Immature natural killer cell (primary cell): ENCODE data around the gene LRP1B. TPM values are rescaled to one million over a fixed set of nuclear protein-coding genes. Genes with fewer than 3 reads are reported as not detected.
A peak's percentile ranks its signal among the peaks of the same experiment; 100 is the strongest.

Experiments used
- DNase-seq, 3 donors: peaks; one replicate each; pipeline ENCODE4 v3.0.0; 2022; ENCODE audit warnings: mixed read lengths in 1 of 3
- H3K27ac Mint-ChIP-seq, 6 donors: one replicate each; pipeline ENCODE4 v1.8.0; 2020; ENCODE audit warnings: mixed read lengths in 6 of 6, mild to moderate bottlenecking in 5 of 6, inconsistent platforms in 4 of 6, moderate library complexity in 3 of 6
- H3K27me3 Mint-ChIP-seq, 3 donors: one replicate each; pipeline ENCODE4 v1.8.0; 2020 to 2021; ENCODE audit warnings: low read depth in 3 of 3, mild to moderate bottlenecking in 3 of 3, mixed read lengths in 3 of 3, moderate library complexity in 3 of 3, inconsistent platforms in 1 of 3
- H3K36me3 Mint-ChIP-seq, 3 donors: one replicate each; pipeline ENCODE4 v1.8.0; 2020; ENCODE audit warnings: mixed read lengths in 3 of 3, inconsistent platforms in 2 of 3, mild to moderate bottlenecking in 2 of 3
- H3K4me1 Mint-ChIP-seq, 2 donors: one replicate each; pipeline ENCODE4 v1.8.0; 2020; ENCODE audit warnings: inconsistent platforms in 2 of 2, mild to moderate bottlenecking in 2 of 2, mixed read lengths in 2 of 2, moderate library complexity in 1 of 2
- H3K4me3 Mint-ChIP-seq, 5 donors: one replicate each; pipeline ENCODE4 v1.8.0; 2020; ENCODE audit warnings: mild to moderate bottlenecking in 5 of 5, mixed read lengths in 5 of 5, inconsistent platforms in 3 of 5, moderate library complexity in 3 of 5
- H3K9me3 Mint-ChIP-seq, 6 donors: one replicate each; pipeline ENCODE4 v1.8.0; 2020; ENCODE audit warnings: mild to moderate bottlenecking in 6 of 6, mixed read lengths in 6 of 6, inconsistent platforms in 4 of 6, moderate library complexity in 3 of 6
- polyA plus RNA-seq, 3 donors: library from polyadenylated mRNA; unstranded; fragments of 300-500 nt; fragmentation: Illumina TruSeq; gene quantifications; one replicate each; pipeline ENCODE4 v1.2.3, GENCODE V29; 2021

Gene LRP1B
- polyA plus RNA-seq, 3 donors from 2014 or later = not detected

- H3K27me3 Mint-ChIP-seq = peaks cover 1 to 2% (median 2%) of the 10 kb centered on the region in 3 donors
Observed at GRCh38 chr2:142136571-142136970, 5.8 kb upstream of the LRP1B start.

GRCh38 chr2:142134911-142135310, 4.1 kb upstream of the LRP1B start:
- H3K27me3 Mint-ChIP-seq = peaks cover 2 to 6% (median 2%) of the 10 kb centered on the region in 3 donors

More at GRCh38 chr2:142136571-142136970, 5.8 kb upstream of the LRP1B start:
- DNase-seq = no peak
- Mint-ChIP-seq H3K4me1 (no peaks in the 10 kb centered on the region), H3K27ac (no peak overlapping the region), H3K36me3 (no peaks in the 10 kb centered on the region), H3K4me3 (no peak overlapping the region), H3K9me3 (peaks cover 2 to 15% (median 6%) of the 10 kb centered on the region in 6 donors)

GRCh38 chr2:142130111-142131009, 456 bp downstream of the LRP1B start:
- no peak overlapping the region for H3K27ac Mint-ChIP-seq
- H3K27me3 Mint-ChIP-seq = peaks cover 3 to 11% (median 4%) of the 10 kb centered on the region in 3 donors
- H3K4me3 Mint-ChIP-seq = peak overlapping the region in 3 of 5 donors; percentile 27 to 52 (median 50)
- no peaks in the 10 kb centered on the region for H3K36me3 Mint-ChIP-seq
- peaks cover 0 to 7% of the 10 kb centered on the region in 2 donors for H3K4me1 Mint-ChIP-seq
- peaks cover 8 to 24% (median 17%) of the 10 kb centered on the region in 6 donors for H3K9me3 Mint-ChIP-seq
- no peak for DNase-seq

More at GRCh38 chr2:142134911-142135310, 4.1 kb upstream of the LRP1B start:
- Mint-ChIP-seq H3K9me3 (peaks cover 2 to 25% (median 7%) of the 10 kb centered on the region in 6 donors), H3K4me3 (no peak overlapping the region), H3K36me3 (no peaks in the 10 kb centered on the region), H3K27ac (no peak overlapping the region), H3K4me1 (peaks cover 0 to 7% of the 10 kb centered on the region in 2 donors)
- DNase-seq = no peak

GRCh38 chr2:142128105-142128504, 2.7 kb downstream of the LRP1B start:
- H3K9me3 Mint-ChIP-seq = peaks cover 8 to 31% (median 17%) of the 10 kb centered on the region in 6 donors
- peaks cover 0 to 7% of the 10 kb centered on the region in 2 donors for H3K4me1 Mint-ChIP-seq
- H3K4me3 Mint-ChIP-seq = no peak overlapping the region
- no peak overlapping the region for H3K27ac Mint-ChIP-seq
- H3K27me3 Mint-ChIP-seq = peaks cover 3 to 11% (median 4%) of the 10 kb centered on the region in 3 donors
- no peaks in the 10 kb centered on the region for H3K36me3 Mint-ChIP-seq
- no peak for DNase-seq

GRCh38 chr2:142127248-142127647, 3.6 kb downstream of the LRP1B start:
- H3K4me3 Mint-ChIP-seq = no peak overlapping the region
- H3K36me3 Mint-ChIP-seq = no peaks in the 10 kb centered on the region
- peak overlapping the region in 1 of 6 donors; percentile 48 for H3K27ac Mint-ChIP-seq
- H3K9me3 Mint-ChIP-seq = peaks cover 8 to 31% (median 16%) of the 10 kb centered on the region in 6 donors
- peaks cover 3 to 11% (median 4%) of the 10 kb centered on the region in 3 donors for H3K27me3 Mint-ChIP-seq
- DNase-seq = no peak
- peaks cover 0 to 7% of the 10 kb centered on the region in 2 donors for H3K4me1 Mint-ChIP-seq

- peaks cover 1 to 5% (median 2%) of the 10 kb centered on the region in 3 donors for H3K27me3 Mint-ChIP-seq
- no peaks in the 10 kb centered on the region for H3K36me3 Mint-ChIP-seq
- peaks cover 3 to 29% (median 17%) of the 10 kb centered on the region in 6 donors for H3K9me3 Mint-ChIP-seq
- no peak for DNase-seq
- no peak overlapping the region for H3K27ac Mint-ChIP-seq
- H3K4me3 Mint-ChIP-seq = no peak overlapping the region
- no peaks in the 10 kb centered on the region for H3K4me1 Mint-ChIP-seq
Observed at GRCh38 chr2:142124706-142125105, 6.1 kb downstream of the LRP1B start.

- Mint-ChIP-seq H3K9me3 (peaks cover 2 to 22% (median 12%) of the 10 kb centered on the region in 6 donors), H3K27me3 (peaks cover 0 to 2% (median 0%) of the 10 kb centered on the region in 3 donors), H3K27ac (no peak overlapping the region), H3K36me3 (no peaks in the 10 kb centered on the region), H3K4me3 (no peak overlapping the region), H3K4me1 (no peaks in the 10 kb centered on the region)
- DNase-seq = no peak
Observed at GRCh38 chr2:142119347-142119746, 11.5 kb downstream of the LRP1B start.

- Mint-ChIP-seq H3K9me3 (peaks cover 0 to 17% (median 6%) of the 10 kb centered on the region in 6 donors), H3K4me1 (no peaks in the 10 kb centered on the region), H3K27ac (no peak overlapping the region), H3K27me3 (peaks cover 0 to 3% (median 0%) of the 10 kb centered on the region in 3 donors), H3K4me3 (no peak overlapping the region), H3K36me3 (no peaks in the 10 kb centered on the region)
- no peak for DNase-seq
Observed at GRCh38 chr2:142112757-142113221, 18.0 kb downstream of the LRP1B start.

GRCh38 chr2:142104134-142104758, 26.6 kb downstream of the LRP1B start:
- Mint-ChIP-seq H3K9me3 (peaks cover 0 to 11% (median 3%) of the 10 kb centered on the region in 6 donors), H3K4me3 (no peak overlapping the region), H3K4me1 (no peaks in the 10 kb centered on the region), H3K36me3 (no peaks in the 10 kb centered on the region), H3K27ac (no peak overlapping the region), H3K27me3 (peaks cover 0 to 3% (median 0%) of the 10 kb centered on the region in 3 donors)
- no peak for DNase-seq

GRCh38 chr2:142100970-142101369, 29.8 kb downstream of the LRP1B start:
- no peaks in the 10 kb centered on the region for H3K36me3 Mint-ChIP-seq
- peaks cover 2 to 11% (median 6%) of the 10 kb centered on the region in 6 donors for H3K9me3 Mint-ChIP-seq
- no peak for DNase-seq
- no peak overlapping the region for H3K4me3 Mint-ChIP-seq
- H3K27ac Mint-ChIP-seq = no peak overlapping the region
- H3K4me1 Mint-ChIP-seq = no peaks in the 10 kb centered on the region
- H3K27me3 Mint-ChIP-seq = peaks cover 0 to 3% (median 0%) of the 10 kb centered on the region in 3 donors

GRCh38 chr2:142100139-142100873, 30.5 kb downstream of the LRP1B start:
- Mint-ChIP-seq H3K9me3 (peaks cover 2 to 11% (median 6%) of the 10 kb centered on the region in 6 donors), H3K4me1 (no peaks in the 10 kb centered on the region), H3K27me3 (peaks cover 0 to 3% (median 0%) of the 10 kb centered on the region in 3 donors), H3K4me3 (no peak overlapping the region), H3K27ac (no peak overlapping the region), H3K36me3 (no peaks in the 10 kb centered on the region)
- no peak for DNase-seq

GRCh38 chr2:142097711-142098110, 33.1 kb downstream of the LRP1B start:
- DNase-seq = no peak
- no peaks in the 10 kb centered on the region for H3K4me1 Mint-ChIP-seq
- H3K4me3 Mint-ChIP-seq = no peak overlapping the region
- H3K27me3 Mint-ChIP-seq = no peaks in the 10 kb centered on the region
- peaks cover 2 to 17% (median 4%) of the 10 kb centered on the region in 6 donors for H3K9me3 Mint-ChIP-seq
- H3K36me3 Mint-ChIP-seq = no peaks in the 10 kb centered on the region
- H3K27ac Mint-ChIP-seq = no peak overlapping the region

GRCh38 chr2:142095647-142096046, 35.2 kb downstream of the LRP1B start:
- H3K4me3 Mint-ChIP-seq = no peak overlapping the region
- no peaks in the 10 kb centered on the region for H3K36me3 Mint-ChIP-seq
- H3K27ac Mint-ChIP-seq = no peak overlapping the region
- DNase-seq = no peak
- H3K27me3 Mint-ChIP-seq = no peaks in the 10 kb centered on the region
- no peaks in the 10 kb centered on the region for H3K4me1 Mint-ChIP-seq
- peaks cover 2 to 22% (median 3%) of the 10 kb centered on the region in 6 donors for H3K9me3 Mint-ChIP-seq
